ENCODE results near the gene RGS8. TPM values are rescaled to one million over a fixed set of nuclear protein-coding genes. Genes with fewer than 3 reads are reported as not detected.

The RGS8 gene
- total RNA-seq, 1 donor from 2014 or later, result 3.5 TPM

GRCh38 chr1:182662956-182663355, 21.4 kb downstream of the RGS8 start:
- Mint-ChIP-seq H3K9me3 (ENCODE audit: unreplicated experiment) (no peaks in the 10 kb centered on the region), H3K27me3 (ENCODE audit: unreplicated experiment) (no peaks in the 10 kb centered on the region), H3K27ac (ENCODE audit: unreplicated experiment) (peak overlapping the region; percentile 45), H3K4me1 (ENCODE audit: low read depth, unreplicated experiment) (peaks cover 35% of the 10 kb centered on the region), H3K36me3 (ENCODE audit: unreplicated experiment) (no peaks in the 10 kb centered on the region), H3K4me3 (ENCODE audit: unreplicated experiment) (peak overlapping the region; percentile 17)
- TF ChIP-seq CTCF (IDR thresholded peaks at IDR 0.05; ENCODE audit: partially characterized antibody, unreplicated experiment), result no peak
- no peak for DNase-seq

DNA sequence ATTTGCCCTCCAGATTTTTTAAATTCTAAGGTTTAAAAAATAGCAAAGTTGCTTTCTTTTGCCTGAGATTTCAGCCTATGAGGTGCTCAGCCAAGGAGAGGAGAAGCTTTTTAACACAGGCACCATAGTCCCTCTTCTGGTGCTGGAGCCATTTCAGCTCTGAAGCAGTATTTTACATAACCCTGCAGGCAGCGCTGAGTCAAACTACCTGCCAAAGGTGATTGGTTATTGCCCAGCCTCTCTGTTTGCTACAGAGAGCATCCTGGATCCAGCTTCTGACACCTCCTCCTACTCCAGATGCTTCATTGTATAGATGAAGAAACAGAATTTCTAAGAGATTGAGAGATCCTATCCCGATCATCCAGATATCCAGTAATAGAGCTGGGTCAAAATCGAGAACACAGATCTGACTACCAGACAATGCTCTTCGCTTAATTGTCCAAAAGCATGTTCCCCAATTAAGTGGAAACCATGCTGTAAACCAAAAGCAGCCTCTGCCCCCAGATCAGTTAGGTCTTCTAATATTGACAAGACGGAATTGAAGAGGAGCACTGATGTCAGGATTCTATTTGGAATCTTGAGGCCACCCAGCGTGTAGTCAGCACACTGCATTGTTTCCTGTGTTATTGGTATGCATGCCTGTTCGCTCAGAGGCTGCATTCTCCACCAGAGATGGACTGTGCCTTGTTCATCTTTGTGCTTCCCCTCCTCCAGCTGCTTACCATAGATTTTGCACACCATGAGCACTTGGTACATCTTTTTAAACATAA, 22.1 kb downstream of the RGS8 start:
- Mint-ChIP-seq H3K27ac (ENCODE audit: unreplicated experiment) (peak overlapping the region; percentile 45), H3K36me3 (ENCODE audit: unreplicated experiment) (no peaks in the 10 kb centered on the region), H3K9me3 (ENCODE audit: unreplicated experiment) (peaks cover 3% of the 10 kb centered on the region), H3K4me1 (ENCODE audit: low read depth, unreplicated experiment) (peaks cover 35% of the 10 kb centered on the region), H3K4me3 (ENCODE audit: unreplicated experiment) (peak overlapping the region; percentile 17), H3K27me3 (ENCODE audit: unreplicated experiment) (no peaks in the 10 kb centered on the region)
- no peak for DNase-seq
- TF ChIP-seq CTCF (IDR thresholded peaks at IDR 0.05; ENCODE audit: partially characterized antibody, unreplicated experiment), result no peak

- no peak overlapping the region for H3K4me3 Mint-ChIP-seq (ENCODE audit: unreplicated experiment)
- peaks cover 3% of the 10 kb centered on the region for H3K9me3 Mint-ChIP-seq (ENCODE audit: unreplicated experiment)
- DNase-seq, result no peak
- H3K27me3 Mint-ChIP-seq (ENCODE audit: unreplicated experiment), result peaks cover 3% of the 10 kb centered on the region
- no peaks in the 10 kb centered on the region for H3K36me3 Mint-ChIP-seq (ENCODE audit: unreplicated experiment)
- peaks cover 24% of the 10 kb centered on the region for H3K4me1 Mint-ChIP-seq (ENCODE audit: low read depth, unreplicated experiment)
- no peak for TF ChIP-seq CTCF (IDR thresholded peaks at IDR 0.05; ENCODE audit: partially characterized antibody, unreplicated experiment)
- no peak overlapping the region for H3K27ac Mint-ChIP-seq (ENCODE audit: unreplicated experiment)
Observed at GRCh38 chr1:182658055-182658454, 26.3 kb downstream of the RGS8 start.

- H3K27ac Mint-ChIP-seq (ENCODE audit: unreplicated experiment), result no peak overlapping the region
- no peak for DNase-seq
- H3K4me3 Mint-ChIP-seq (ENCODE audit: unreplicated experiment), result no peak overlapping the region
- peaks cover 3% of the 10 kb centered on the region for H3K9me3 Mint-ChIP-seq (ENCODE audit: unreplicated experiment)
- peaks cover 16% of the 10 kb centered on the region for H3K4me1 Mint-ChIP-seq (ENCODE audit: low read depth, unreplicated experiment)
- H3K36me3 Mint-ChIP-seq (ENCODE audit: unreplicated experiment), result no peaks in the 10 kb centered on the region
- H3K27me3 Mint-ChIP-seq (ENCODE audit: unreplicated experiment), result peaks cover 3% of the 10 kb centered on the region
- TF ChIP-seq CTCF (IDR thresholded peaks at IDR 0.05; ENCODE audit: partially characterized antibody, unreplicated experiment), result no peak
Observed at GRCh38 chr1:182656842-182657397, 27.5 kb downstream of the RGS8 start.

DNA sequence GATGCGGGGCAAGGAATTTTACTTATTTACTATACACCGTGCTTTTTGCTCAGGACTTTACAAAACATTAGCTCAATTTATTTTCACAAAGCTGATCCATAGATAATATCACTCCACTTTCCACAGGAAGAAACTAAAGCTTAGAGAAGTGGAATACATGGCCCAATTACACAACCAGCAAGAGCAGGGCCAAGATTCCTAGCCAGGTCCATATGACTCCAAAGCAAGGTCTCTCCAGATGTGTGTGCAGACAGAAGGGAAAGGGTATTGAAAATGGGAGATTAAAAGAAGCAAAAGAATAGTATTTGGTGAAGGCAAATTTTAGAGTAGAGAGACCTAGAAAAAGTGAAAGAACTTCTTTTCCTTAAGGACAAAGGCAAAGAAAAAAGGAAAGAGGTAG, 30.4 kb downstream of the RGS8 start:
- H3K4me3 Mint-ChIP-seq (ENCODE audit: unreplicated experiment), result no peak overlapping the region
- no peak for DNase-seq

More for the DNA sequence above, 30.4 kb downstream of the RGS8 start:
- H3K27me3 Mint-ChIP-seq (ENCODE audit: unreplicated experiment), result peaks cover 3% of the 10 kb centered on the region
- peaks cover 12% of the 10 kb centered on the region for H3K4me1 Mint-ChIP-seq (ENCODE audit: low read depth, unreplicated experiment)
- no peak overlapping the region for H3K27ac Mint-ChIP-seq (ENCODE audit: unreplicated experiment)
- H3K9me3 Mint-ChIP-seq (ENCODE audit: unreplicated experiment), result peaks cover 3% of the 10 kb centered on the region
- TF ChIP-seq CTCF (IDR thresholded peaks at IDR 0.05; ENCODE audit: partially characterized antibody, unreplicated experiment), result no peak
- H3K36me3 Mint-ChIP-seq (ENCODE audit: unreplicated experiment), result no peaks in the 10 kb centered on the region

Data from glutamatergic neuron (in vitro differentiated cells).